ENCODE measurements around the gene ME2.
A peak's percentile ranks its signal among the peaks of the same experiment; 100 is the strongest.
"Not testable (repeated sequence)": the region's sequence is repeated elsewhere in the genome, so short reads cannot be mapped to it uniquely, and the experiment has no call there.

ME2 gene

DNA sequence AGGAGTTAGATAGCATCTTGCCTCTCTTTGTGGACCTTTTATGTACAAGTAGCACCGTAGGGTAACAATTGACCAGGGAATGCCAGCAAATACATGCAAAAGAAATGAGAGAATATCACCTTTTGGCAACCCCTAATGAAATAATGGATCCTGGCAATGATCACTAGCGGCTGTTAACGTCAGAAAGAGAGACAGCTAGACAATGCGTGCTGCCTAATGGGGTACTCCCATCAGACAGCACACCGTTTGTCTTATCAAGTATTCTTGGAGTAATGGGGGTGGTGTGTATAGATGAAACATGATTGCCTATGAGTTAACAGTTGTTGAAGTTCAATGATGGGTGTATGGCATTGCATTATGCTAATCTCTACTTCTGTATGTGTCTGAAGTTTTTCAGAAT lies 90.5 kb downstream of the ME2 start:
- TF ChIP-seq, protein P1, sequence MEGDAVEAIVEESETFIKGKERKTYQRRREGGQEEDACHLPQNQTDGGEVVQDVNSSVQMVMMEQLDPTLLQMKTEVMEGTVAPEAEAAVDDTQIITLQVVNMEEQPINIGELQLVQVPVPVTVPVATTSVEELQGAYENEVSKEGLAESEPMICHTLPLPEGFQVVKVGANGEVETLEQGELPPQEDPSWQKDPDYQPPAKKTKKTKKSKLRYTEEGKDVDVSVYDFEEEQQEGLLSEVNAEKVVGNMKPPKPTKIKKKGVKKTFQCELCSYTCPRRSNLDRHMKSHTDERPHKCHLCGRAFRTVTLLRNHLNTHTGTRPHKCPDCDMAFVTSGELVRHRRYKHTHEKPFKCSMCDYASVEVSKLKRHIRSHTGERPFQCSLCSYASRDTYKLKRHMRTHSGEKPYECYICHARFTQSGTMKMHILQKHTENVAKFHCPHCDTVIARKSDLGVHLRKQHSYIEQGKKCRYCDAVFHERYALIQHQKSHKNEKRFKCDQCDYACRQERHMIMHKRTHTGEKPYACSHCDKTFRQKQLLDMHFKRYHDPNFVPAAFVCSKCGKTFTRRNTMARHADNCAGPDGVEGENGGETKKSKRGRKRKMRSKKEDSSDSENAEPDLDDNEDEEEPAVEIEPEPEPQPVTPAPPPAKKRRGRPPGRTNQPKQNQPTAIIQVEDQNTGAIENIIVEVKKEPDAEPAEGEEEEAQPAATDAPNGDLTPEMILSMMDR (IDR thresholded peaks at IDR 0.05; ENCODE audit: insufficient read depth, low read depth, low read length, missing control alignments): no peak
- no peak for DNase-seq (ENCODE audit: low read depth)
- peak overlapping the region; percentile 74 for H3K4me3 ChIP-seq (ENCODE audit: low read depth, low read length)

DNA sequence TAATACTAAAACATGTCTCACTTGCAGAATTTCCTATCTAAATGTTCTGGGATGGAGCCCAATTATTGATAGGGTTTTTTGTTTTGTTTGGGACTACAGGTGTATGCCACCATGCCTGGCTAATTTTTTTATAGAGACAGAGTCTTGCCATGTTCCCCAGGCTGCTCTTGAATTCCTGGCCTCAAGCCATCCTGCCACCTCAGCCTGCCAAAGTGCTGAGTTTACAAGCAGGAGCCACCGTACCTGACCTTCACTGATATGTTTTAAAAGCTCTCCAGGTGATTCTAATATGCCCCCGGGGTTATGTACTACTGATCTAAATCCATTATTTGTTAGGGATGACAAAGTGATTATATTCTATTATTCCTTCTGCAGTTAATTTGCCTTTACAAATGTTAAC lies 91.1 kb downstream of the ME2 start:
- DNase-seq (ENCODE audit: low read depth): no peak
- TF ChIP-seq, protein P1 (IDR thresholded peaks at IDR 0.05; ENCODE audit: insufficient read depth, low read depth, low read length, missing control alignments): no peak
- no peak overlapping the region for H3K4me3 ChIP-seq (ENCODE audit: low read depth, low read length)

DNA sequence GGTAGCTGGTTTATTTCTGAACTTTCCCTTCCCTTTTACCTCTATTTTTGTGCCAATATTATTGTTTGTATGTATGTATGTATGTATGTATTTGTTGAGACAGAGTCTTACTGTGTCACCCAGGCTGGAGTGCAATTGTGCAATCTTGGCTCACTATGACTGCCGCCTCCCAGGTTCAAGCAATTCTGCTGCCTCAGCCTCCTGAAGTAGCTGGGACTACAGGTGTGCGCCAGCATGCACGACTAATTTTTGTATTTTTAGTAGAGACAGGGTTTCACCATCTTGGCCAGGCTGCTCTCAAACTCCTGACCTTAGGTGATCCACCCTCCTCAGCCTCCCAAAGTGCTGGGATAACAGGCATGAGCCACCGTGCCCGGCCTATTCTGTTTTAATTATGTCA lies 93.5 kb downstream of the ME2 start:
- H3K4me3 ChIP-seq (ENCODE audit: low read depth, low read length); DNase-seq (ENCODE audit: low read depth): not testable (repeated sequence)

DNA sequence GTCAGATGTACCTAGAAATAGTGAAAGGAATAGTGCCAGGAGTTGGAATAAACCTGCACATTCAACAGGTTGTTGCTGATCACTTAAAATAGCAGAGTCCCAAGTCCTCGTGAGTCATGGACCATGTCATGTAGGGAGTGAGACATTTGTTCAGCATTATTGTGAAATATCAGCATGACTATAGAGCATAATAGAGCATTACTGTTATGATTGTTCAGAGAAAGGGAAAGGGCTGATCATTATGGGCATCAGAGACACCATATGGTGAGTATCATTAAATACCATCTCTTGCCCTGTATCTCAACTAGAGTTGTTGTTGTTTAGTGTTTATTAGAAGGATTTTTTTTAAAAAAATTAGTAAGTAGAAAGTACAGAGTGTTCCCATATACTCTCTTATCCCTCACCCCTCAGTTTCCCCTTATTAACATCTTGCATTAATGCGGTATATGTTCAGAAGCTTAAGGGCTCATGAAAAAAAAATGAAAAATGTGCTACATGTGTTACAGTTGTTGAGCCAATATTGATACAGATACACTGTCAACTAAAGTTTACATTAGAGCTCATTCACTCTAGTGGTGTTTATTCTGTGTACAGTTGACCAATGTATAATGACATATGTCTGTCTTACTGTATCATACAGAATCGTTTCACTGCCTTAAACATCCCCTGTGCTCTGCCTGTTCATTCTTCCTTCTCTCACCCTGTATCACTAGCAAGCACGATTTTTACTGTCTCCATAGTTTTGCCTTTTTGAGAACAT lies 94.6 kb downstream of the ME2 start:
- no peak for DNase-seq (ENCODE audit: low read depth)
- H3K4me3 ChIP-seq (ENCODE audit: low read depth, low read length): no peak overlapping the region
- TF ChIP-seq, protein P1 (IDR thresholded peaks at IDR 0.05; ENCODE audit: insufficient read depth, low read depth, low read length, missing control alignments): no peak

DNA sequence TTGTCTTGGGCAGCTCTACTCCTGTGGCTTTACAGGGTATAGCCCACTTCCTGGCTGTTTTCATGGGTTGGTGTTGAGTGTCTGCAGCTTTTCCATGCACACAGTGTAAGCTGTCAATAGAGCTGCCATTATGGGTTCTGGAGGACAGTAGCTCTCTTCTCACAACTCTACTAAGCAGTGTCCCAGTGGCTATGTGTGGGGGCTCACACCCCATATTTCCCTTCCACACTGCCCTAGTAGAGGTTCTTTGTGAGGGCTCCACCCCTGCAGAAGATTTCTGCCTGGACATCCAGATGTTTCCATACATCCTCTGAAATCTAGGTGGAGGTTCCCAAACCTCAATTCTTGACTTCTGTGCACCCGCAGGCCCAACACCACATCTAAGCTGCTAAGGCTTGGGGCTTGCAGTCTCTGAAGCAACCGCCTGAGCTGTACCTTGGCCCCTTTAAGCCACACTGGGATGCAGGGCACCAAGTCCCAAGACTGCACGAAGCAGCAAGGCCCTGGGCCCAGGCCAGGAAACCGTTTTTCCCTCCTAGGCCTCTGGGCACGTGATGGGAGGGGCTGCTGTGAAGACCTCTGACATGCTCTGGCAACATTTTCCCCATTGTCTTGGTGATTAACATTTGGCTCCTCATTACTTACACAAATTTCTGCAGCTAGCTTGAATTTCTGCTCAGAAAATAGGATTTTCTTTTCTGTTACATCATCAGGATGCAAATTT lies 98.3 kb downstream of the ME2 start:
- no peak for DNase-seq (ENCODE audit: low read depth)
- no peak overlapping the region for H3K4me3 ChIP-seq (ENCODE audit: low read depth, low read length)
- TF ChIP-seq, protein P1 (IDR thresholded peaks at IDR 0.05; ENCODE audit: insufficient read depth, low read depth, low read length, missing control alignments): no peak

DNA sequence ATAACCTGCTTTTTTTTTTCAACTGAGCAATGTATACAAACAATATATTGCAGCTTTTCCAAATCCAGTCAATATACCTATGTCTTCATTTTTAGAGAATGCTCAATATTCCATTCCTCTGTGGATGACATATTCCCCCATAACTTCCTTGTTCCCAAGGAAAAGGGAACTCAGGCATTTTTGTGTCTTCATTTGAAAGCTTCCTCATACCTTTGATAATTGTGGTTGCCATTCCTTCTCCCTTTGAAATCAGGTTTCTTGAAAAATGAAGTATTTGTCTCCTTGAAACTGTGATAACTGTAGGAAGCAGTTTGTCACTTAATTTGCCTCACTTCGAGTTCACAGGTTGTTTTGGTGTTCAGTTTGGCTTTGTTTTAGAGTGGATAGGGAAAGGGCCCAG lies 102.5 kb downstream of the ME2 start:
- TF ChIP-seq, protein P1 (IDR thresholded peaks at IDR 0.05; ENCODE audit: insufficient read depth, low read depth, low read length, missing control alignments): no peak
- no peak for DNase-seq (ENCODE audit: low read depth)
- no peak overlapping the region for H3K4me3 ChIP-seq (ENCODE audit: low read depth, low read length)

DNA sequence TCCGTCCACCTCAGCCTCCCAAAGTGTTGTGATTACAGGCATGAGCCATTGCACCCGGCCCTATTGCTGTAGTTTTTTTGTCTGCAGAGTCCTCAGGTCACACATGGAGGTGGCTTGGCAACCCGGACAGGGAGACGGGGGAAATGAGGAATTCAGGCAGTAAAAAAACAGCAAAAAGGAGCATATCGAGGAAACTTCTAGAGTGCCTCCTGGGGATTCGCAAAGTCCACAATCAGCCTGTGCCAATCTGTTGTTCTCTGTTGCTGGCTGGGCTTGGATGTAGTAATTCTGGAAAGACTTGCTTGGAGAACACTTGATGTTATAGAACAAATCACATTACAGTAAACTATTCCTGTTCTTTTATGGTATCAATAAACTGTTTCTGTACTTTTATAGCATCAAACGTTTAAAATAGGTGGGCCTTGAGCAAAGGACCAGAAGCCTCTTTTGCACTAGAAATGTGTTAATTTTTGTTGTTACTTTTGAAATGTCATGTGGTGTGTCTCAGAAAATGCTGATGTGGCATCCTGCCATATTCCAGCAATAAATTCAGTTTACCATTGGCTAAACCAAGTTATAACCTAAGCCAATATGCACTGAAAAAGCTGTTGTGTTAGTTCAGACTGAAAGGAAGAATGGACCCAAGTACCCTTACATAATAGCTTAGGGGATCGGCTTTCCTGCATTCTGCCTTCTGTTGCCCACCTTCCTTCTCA lies 103.3 kb downstream of the ME2 start:
- no peak for DNase-seq (ENCODE audit: low read depth)
- TF ChIP-seq, protein P1 (IDR thresholded peaks at IDR 0.05; ENCODE audit: insufficient read depth, low read depth, low read length, missing control alignments): no peak
- H3K4me3 ChIP-seq (ENCODE audit: low read depth, low read length): no peak overlapping the region
